HG02973 (cell line): ENCODE results near the gene ATP6V1E1.
A peak's percentile ranks its signal among the peaks of the same experiment; 100 is the strongest.

Experiments
- ATAC-seq: cut with Tn5 transposase; IDR thresholded peaks from one replicate; pipeline ENCODE4 v1.9.1; 2021; ENCODE audit warnings: moderate library complexity; ENCODE audit not compliant: unreplicated experiment

The ATP6V1E1 gene

GRCh38 chr22:17634696-17635095 lies 6.1 kb upstream of the ATP6V1E1 start:
- ATAC-seq: no peak

GRCh38 chr22:17633998-17634323 lies 5.4 kb upstream of the ATP6V1E1 start:
- ATAC-seq: no peak

GRCh38 chr22:17633217-17633997 lies 4.9 kb upstream of the ATP6V1E1 start:
- ATAC-seq: no peak

GRCh38 chr22:17631076-17631565 lies 2.6 kb upstream of the ATP6V1E1 start:
- ATAC-seq: no peak

DNA sequence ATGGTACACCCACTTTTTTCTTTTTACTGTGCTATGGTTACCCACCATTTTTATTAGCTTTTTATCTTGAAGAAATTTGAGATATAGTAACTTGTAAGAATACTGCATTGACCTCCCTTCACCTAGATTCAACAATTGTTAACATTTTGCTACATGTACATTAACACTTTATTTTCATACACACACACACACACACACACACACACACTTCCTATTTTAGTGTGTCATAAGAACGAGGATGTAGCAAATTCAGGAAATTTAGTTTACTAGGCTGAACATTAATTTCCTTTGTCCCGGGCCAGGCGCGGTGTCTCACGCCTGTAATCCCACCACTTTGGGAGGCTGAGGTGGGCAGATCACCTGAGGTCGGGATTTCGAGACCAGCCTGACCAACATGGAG lies 1.1 kb upstream of the ATP6V1E1 start:
- no peak for ATAC-seq

DNA sequence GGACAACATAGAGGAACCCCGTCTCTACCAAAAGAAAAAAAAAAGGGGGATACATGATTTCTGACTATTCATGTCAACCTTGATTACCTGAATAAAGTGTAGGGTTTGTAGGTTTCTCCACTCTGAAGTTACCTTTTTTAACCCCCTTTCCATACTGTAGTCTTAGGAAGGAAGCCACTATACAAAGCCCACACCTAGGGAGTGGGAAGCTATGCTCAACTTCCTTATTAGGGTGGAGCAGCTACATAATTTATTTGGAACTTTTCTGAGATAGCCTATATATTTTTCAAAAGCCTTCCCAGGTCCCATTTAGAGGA lies 582 bp upstream of the ATP6V1E1 start:
- no peak for ATAC-seq

- ATAC-seq: peak; percentile 13
Measured at GRCh38 chr22:17627961-17628405, 566 bp downstream of the ATP6V1E1 start.

- no peak for ATAC-seq
Measured at GRCh38 chr22:17613280-17613679, 15.3 kb downstream of the ATP6V1E1 start.

GRCh38 chr22:17612057-17612456 lies 16.5 kb downstream of the ATP6V1E1 start:
- no peak for ATAC-seq

- ATAC-seq: no peak
Measured at GRCh38 chr22:17607891-17608521, 20.5 kb downstream of the ATP6V1E1 start.

- no peak for ATAC-seq
Measured at GRCh38 chr22:17606496-17606895, 22.1 kb downstream of the ATP6V1E1 start.

DNA sequence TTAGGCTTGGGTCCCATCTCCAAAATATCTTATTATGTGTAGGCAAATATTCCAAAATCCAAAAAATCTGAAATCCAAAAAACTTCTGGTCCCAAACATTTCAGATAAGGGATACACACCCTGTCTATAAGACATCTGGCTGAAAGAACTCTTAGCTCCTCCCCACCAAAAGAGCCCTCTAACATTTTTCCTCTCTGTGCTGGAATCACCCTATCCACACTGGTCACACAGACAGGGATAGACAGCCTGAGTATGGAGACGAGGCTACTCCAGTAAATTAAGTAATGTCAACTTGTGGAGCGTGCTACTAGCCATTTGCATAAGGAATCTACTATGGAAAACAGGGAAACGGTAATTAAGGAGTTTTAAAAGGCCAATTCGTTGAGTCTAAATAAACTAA lies 24.9 kb downstream of the ATP6V1E1 start:
- ATAC-seq: no peak

DNA sequence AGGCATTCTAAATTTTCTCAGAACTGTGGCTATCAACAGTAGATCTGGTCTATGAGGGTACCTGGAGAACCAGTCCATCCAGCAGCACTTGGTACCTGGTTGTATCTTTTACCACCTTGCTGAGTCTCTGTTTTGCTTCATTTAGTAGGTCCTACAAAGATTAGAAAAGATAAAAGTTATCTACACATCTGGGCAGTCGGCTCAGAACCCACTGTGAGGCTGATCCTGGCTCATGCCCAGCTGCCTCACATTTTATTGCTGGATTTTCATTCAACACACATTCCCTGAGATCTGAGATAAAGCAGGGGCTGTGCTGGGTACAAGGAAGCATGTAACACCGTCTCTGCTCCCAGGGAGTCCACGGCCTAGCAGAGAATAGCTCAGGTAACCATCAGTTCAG lies 27.5 kb downstream of the ATP6V1E1 start:
- ATAC-seq: no peak

GRCh38 chr22:17598318-17598717 lies 30.2 kb downstream of the ATP6V1E1 start:
- ATAC-seq: no peak

DNA sequence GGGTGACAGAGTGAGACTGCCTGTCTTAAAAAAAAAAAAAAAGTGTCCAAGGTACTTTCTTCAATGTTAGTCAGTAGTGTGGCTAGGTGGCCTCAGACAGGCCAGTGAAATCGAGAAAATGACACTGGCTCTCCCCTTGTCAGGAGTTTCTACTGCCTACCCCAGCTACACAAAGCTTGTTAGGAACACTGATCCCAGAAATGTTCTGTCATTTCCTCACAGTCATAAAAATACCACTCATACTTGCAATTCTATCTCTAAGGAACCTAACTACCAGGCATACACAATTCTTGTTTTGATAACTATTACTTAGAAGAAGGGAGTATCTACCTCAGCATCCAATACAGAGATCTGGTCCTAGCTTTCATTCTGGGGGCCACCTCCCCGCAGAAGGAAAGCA lies 31.3 kb downstream of the ATP6V1E1 start:
- ATAC-seq: no peak

DNA sequence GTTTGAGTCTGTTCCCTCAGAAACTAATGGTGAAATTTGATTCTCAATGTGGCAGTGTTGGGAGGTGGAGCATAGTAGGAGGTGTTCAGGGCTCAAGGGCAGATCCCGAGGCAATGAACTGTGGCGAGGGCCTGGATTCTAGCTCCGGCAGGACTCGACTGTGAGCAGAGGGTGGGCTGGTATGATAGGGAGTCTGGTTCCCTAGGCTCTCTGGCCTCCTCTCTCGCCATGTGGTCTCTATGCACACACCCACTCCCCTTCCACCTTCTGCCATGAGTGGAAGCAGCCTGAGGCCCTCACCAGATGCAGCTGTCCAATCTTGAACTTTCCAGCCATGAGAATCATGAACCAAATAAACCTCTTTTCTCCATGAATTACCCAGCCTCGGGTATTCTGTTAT lies 32.3 kb downstream of the ATP6V1E1 start:
- no peak for ATAC-seq

DNA sequence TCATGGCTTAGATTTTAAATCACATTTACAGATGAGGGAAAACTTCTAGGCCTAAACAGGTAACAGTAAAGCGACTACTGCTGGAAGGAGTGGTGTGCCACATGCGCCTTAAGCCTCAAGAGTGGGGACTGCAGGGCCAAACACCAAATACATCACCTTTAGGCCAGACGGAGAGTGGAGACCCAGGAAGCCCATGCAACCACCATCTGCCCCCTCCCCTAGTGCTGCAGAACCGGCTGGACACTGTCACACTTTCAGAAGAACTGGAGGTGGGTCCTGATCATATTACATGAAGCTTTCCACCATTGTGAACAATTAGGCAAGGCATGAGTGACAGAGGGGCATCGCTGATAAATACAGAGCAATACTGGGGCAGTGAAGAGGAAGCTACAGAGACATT lies 36.3 kb downstream of the ATP6V1E1 start:
- ATAC-seq: no peak

- ATAC-seq: no peak
Measured at GRCh38 chr22:17590586-17590985, 38.0 kb downstream of the ATP6V1E1 start.

- ATAC-seq: no peak
Measured at GRCh38 chr22:17589810-17590375, 38.7 kb downstream of the ATP6V1E1 start.

- ATAC-seq: no peak
Measured at GRCh38 chr22:17588606-17589005, 39.9 kb downstream of the ATP6V1E1 start.

DNA sequence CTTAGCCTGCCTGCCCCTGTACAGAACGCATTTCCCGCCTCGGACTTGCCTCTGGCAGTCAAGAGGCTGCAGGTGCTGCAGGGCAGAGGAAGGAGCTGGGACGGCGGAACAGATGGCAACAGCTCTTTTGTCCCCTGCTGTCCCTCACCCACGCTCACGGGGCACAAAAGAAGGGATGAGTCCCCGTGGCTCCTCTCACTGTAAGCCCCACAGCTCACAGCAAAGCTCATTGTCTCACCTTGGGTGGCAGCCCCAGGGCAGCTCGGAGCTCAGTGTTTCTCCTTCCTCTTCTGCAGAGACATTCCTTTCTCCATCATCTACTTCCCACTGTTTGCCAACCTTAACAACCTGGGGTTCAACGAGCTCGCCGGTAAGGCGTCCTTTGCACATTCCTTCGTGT lies 40.9 kb downstream of the ATP6V1E1 start:
- no peak for ATAC-seq

GRCh38 chr22:17586831-17587440 lies 41.6 kb downstream of the ATP6V1E1 start:
- ATAC-seq: no peak
